GM19193 (cell line): Measurements from ENCODE around the gene SLC22A17.

Experiments used
- POLR2A ChIP-seq: IDR thresholded peaks from 4 replicates; pipeline ENCODE4 v1.6.1; 2011; ENCODE audit not compliant: insufficient read depth, insufficient read length; ENCODE audit errors: extremely low read depth

The SLC22A17 gene

DNA sequence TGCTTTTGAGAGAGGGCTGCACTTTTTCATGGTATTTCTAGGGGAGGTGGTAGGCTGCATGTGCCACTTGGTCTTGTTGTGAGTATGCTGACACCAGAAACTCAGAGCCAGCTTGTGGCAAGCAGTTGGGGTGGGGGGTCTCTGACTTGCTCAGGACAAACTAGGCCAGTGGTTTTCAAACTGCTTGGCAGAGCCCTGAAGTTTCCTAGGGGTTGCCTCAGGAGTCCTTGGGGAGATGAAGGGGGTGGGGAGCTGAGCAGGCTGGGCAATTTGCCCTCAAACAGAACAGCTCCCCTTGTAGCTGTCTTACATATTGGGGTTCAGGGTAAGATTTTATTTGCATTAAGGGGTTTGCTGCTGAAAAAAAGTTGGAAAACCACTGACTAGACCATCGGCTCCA lies 42.1 kb downstream of the SLC22A17 start:
- TF ChIP-seq POLR2A: no peak

DNA sequence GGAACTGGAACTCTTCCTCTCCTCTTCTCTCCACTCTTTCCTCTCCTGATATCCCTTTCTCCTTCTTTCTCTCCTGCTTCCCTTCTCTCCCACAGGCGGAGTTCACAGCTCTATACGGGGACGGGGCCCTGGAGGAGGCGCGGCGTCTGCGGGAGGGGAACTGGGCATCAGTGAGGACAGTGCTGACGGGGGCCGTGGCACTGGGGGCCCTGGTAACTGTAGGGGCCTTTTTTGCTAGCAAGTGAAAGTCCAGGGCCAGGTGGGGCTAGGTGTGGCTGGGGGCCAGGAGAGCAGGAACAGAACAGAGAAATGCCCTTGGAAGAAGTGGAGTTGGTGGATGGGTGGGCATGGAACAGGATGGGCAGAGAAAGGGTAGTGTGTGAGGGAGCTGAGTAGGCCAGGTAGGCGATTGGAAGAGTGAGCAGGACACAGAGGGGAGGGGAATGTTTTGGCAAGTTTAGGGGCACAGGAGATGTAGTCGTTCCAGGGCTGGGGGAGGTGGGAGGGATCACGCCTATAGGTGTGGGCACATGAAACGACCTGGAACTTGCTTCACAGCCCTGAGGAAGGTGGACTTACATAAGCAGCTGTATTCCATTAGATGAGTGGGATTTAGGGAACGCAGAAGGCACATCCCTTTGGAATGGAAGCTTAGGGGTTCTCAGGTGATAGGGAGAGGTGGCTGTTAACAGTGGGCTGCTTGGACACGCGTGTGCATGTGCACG lies 43.8 kb downstream of the SLC22A17 start:
- no peak for TF ChIP-seq POLR2A

- no peak for TF ChIP-seq POLR2A
Observed at GRCh38 chr14:23307687-23308644, 44.7 kb downstream of the SLC22A17 start.

DNA sequence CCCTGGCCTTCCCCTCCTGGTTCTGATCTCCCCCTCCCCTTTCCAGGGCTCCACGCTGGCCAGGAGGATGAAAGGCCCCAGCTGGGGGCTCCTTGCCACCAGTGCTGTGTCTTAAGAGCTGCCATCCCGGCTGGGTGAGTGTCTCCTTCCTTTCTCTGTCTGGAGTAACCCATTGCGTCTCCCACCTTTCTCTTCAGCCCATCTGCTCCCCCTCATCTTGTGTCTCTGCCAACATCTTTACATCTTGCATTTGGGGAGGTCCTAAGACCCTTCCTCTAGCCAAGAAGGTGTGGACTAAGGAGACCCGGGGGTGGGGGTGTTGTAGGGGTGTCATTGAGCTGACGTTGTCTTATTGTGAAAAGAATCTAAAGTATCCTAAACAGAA lies 45.5 kb downstream of the SLC22A17 start:
- no peak for TF ChIP-seq POLR2A

DNA sequence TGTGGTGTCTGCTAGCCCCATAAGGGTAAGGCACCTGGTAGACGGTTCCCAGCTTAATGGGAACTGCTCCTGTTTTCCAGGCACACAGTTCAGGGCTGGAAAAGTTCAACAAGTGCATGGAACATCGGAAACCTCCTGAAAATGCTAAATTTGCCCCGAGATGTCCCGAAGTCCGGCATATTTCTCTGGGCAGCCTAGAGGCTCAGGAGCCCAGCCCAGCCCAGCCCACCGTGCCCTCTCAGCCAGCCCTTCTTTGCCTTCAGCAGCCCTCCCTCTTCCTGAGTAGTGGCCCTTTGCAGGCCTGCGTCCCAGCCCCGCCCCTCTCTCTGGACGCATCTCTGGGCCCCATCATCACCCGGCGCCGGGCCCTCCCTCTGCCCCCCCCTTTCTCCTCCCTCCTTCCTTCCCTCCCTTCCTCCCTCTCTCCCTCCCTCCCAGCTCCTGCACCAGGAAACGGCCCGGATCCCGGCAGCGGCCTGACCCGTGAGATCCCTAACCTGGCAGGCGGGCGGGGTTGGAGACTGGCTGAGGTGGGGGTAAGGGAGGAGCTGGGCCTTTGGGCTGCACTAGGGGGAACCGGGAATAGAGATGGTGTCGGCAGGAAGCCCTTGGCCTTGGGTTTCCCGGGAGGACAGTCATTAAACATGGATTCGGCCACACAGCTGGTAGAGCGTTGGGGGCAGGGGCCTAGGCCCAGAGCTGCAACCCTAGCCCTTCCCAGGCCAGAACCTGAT lies 46.1 kb downstream of the SLC22A17 start, which contains the start of gene BCL2L2:
Gene BCL2L2 (plus strand): TSS at position 422 of the 734 bp plus-strand sequence. CDS start 935 bp downstream, outside the sequence.
- TF ChIP-seq POLR2A: peak; percentile 79

GRCh38 chr14:23302290-23303225 lies 50.1 kb downstream of the SLC22A17 start, which contains the start of gene PPP1R3E:
PPP1R3E (minus strand) TSS chr14:23302859; CDS start chr14:23302576, 283 bp downstream.
- peak; percentile 73 for TF ChIP-seq POLR2A

GRCh38 chr14:23301969-23302289 lies 50.8 kb downstream of the SLC22A17 start:
- peak; percentile 71 for TF ChIP-seq POLR2A

DNA sequence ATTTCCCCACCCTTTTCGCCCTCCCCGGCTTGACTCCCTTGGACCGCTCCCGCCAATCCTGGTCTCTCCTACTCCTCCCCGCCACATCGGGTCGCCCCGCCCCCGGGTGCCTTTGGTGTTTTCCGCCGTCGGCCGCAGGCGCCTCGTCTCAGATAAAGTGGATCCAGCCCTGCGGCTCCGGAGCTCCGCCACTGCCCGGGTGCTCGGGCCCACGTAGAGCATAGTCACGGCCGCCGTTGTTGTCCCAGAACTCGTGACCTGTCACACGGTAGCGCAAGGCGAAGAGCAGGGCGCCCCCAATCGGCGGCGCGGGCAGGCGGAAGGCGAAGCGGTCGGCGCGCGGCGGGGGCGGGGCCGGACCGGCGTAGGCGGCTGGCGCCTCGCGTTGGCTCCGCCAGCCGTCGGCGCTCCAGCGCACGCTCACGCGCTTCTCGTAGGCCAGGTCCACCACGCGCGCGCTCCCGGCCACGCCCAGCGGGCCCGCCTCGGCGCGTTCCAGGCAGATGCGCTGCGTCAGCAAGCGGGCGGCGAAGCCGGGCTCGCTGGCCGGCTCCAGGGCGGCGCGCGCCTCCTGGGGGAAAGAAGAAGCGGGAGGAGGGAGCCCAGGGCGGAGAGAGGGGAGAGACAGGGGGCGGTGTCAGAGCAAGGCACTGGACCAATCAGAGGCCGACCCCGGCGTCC lies 51.3 kb downstream of the SLC22A17 start:
- TF ChIP-seq POLR2A: peak; percentile 51

DNA sequence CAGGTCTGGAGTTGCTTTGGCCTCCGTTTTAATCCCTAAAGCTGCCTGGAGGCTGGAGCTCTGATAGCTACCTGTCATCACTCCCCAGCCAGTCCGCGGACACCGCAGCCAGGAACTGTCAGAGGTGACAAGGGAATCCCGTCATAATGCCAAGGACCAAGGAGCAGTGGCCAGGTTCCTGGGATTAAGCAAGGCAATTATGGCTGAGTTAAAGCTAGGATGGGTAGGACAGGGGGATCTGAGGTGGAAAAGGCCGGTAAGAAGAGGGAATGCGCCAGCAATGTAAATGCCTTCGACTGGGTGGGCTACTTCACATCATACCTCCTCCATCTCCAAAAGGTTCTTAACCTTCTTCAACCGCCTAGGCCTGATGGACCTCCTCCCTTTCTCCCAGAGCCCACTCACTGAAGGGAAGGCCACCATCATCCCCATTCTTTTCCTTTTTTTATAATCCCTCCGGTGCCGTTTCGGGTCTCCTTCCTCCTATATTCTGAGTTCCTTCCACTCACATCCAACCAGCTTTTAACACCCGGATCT lies 51.9 kb downstream of the SLC22A17 start:
- TF ChIP-seq POLR2A: no peak

DNA sequence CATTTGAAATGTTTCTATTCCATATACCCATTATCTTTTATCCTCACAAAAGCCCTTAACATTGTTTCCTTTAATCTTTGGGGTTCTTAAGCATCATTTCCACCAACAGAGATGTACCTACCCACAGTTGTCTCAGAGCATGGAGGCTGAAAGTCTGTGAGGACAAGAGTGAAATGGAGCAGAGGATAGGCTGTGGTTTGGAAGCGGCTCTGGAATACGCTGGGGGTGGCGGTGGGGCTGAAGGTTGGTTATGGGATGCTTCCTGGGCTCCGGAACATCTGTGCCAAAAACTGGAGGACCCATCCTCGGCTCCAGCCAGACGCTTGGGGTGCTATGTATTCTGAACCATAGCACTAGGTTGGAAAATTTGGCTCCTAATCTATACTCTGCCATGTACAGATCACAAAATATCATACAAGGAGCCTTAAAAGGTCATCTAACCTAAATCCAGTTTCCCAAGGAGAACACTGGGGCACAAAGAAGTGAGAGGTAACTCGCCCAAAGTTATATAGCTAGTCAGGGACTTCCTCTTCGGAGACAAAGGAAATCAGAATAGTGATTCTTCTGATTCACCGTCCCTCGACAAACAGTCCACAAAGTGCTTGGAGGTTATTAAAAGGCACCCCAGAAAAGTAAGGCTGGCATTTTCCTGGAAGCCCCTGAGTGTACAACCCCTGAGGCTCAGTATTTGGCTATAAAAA lies 52.6 kb downstream of the SLC22A17 start:
- TF ChIP-seq POLR2A: no peak

- no peak for TF ChIP-seq POLR2A
Observed at GRCh38 chr14:23299211-23299957, 53.3 kb downstream of the SLC22A17 start.
